Endothelial cell of umbilical vein (primary cell): Measurements from ENCODE around the gene MAB21L2. TPM values are rescaled to one million over a fixed set of nuclear protein-coding genes. Genes with fewer than 3 reads are reported as not detected.
"Not testable (repeated sequence)": the region's sequence is repeated elsewhere in the genome, so short reads cannot be mapped to it uniquely, and the experiment has no call there.

Experiments used
- BruUV-seq: library from RNA; stranded (reverse); fragments of 400-500 nt; replicated peaks from 2 replicates; lab custom pipeline; 2021; lab: Mats Ljungman, UMichigan
- CTCF ChIA-PET: fragments of 300-600, 350-600 bp; sonication (Branson Sonifier 250); formaldehyde crosslinking; loops from one replicate; lab custom pipeline; 2021; ENCODE audit warnings: antibody characterized with exemption, inconsistent platforms; lab: Charles Lee
- POLR2A ChIA-PET: fragments of 300-600, 350-600 bp; sonication (Branson Sonifier 250); formaldehyde crosslinking; loops from one replicate; lab custom pipeline; 2021; ENCODE audit warnings: antibody characterized with exemption, inconsistent platforms; lab: Charles Lee
- DNase-seq: peaks from one replicate; pipeline ENCODE4 v3.0.0-alpha.2; 2011; ENCODE audit warnings: low read depth, low spot score
- FAIRE-seq: peaks from 2 replicates; lab custom pipeline; 2011; peaks lifted over from hg19 to GRCh38; lab: Jason Lieb, UNC
- H2AFZ ChIP-seq: 2 replicates; pipeline ENCODE4 v1.6.0; 2012; ENCODE audit warnings: low read depth, low read length, control low read depth, inconsistent platforms
- H3K27ac ChIP-seq: 2 replicates; pipeline ENCODE4 v1.5.1; 2011; ENCODE audit warnings: low read depth, mild to moderate bottlenecking, control low read depth, low read length, moderate library complexity; ENCODE audit not compliant: insufficient read depth
- H3K27me3 ChIP-seq, 2 experiments: 2 replicates each; pipeline versions ENCODE4 v1.6.0 to v1.6.1; 2011; ENCODE audit warnings: low read length in 2 of 2, mixed read lengths in 1 of 2; ENCODE audit not compliant: control insufficient read depth in 2 of 2, insufficient read depth in 2 of 2
- H3K36me3 ChIP-seq, 2 experiments: 2 replicates in 1 of 2; 3 replicates in 1 of 2; pipeline ENCODE4 v1.5.1; 2011; ENCODE audit warnings: low read length in 2 of 2, mild to moderate bottlenecking in 1 of 2, moderate library complexity in 1 of 2; ENCODE audit not compliant: control insufficient read depth in 2 of 2, insufficient read depth in 2 of 2; ENCODE audit errors: extremely low read depth in 1 of 2
- H3K4me1 ChIP-seq: 3 replicates; pipeline ENCODE4 v1.5.1; 2011; ENCODE audit warnings: mild to moderate bottlenecking, low read length; ENCODE audit not compliant: control insufficient read depth, insufficient read depth; ENCODE audit errors: extremely low read depth
- H3K4me2 ChIP-seq: 2 replicates; pipeline ENCODE4 v1.6.1; 2011; ENCODE audit warnings: low read length, control low read depth, mixed read lengths; ENCODE audit not compliant: insufficient read depth
- H3K4me3 ChIP-seq, 3 experiments: fragments of 200-600 bp in 1 of 3; sonication (generic), shearing (Covaris generic) in 1 of 3; replicated peaks in 1 of 3; 2 replicates each; pipeline ENCODE4 v1.5.1; 2011 to 2016; ENCODE audit warnings: control low read depth in 3 of 3, low read length in 3 of 3, mild to moderate bottlenecking in 2 of 3, inconsistent platforms in 1 of 3, low read depth in 1 of 3, moderate library complexity in 1 of 3; ENCODE audit not compliant: insufficient read depth in 1 of 3
- H3K79me2 ChIP-seq: 2 replicates; pipeline ENCODE4 v1.6.0; 2012; ENCODE audit warnings: low read length, inconsistent platforms; ENCODE audit not compliant: control insufficient read depth, insufficient read depth
- H3K9ac ChIP-seq: replicated peaks from 2 replicates; pipeline ENCODE3; 2011; ENCODE audit warnings: low read length, control low read depth; ENCODE audit not compliant: insufficient read depth; ENCODE audit errors: extremely low read depth
- H3K9me1 ChIP-seq: replicated peaks from 3 replicates; pipeline ENCODE4 v1.6.0; 2011; ENCODE audit warnings: mild to moderate bottlenecking, low read length; ENCODE audit not compliant: control insufficient read depth, insufficient read depth; ENCODE audit errors: extremely low read depth
- H3K9me3 ChIP-seq: replicated peaks from 2 replicates; pipeline ENCODE4 v1.5.1; 2012; ENCODE audit warnings: low read length, inconsistent platforms; ENCODE audit not compliant: control insufficient read depth, insufficient read depth
- H4K20me1 ChIP-seq: replicated peaks from 2 replicates; pipeline ENCODE3; 2011; ENCODE audit warnings: mild to moderate bottlenecking, low read length; ENCODE audit not compliant: control insufficient read depth, insufficient read depth; ENCODE audit errors: extremely low read depth
- EZH2 ChIP-seq: IDR thresholded peaks from 2 replicates; pipeline ENCODE4 v1.6.1; 2012; ENCODE audit warnings: borderline replicate concordance, low read depth, mild to moderate bottlenecking, moderate library complexity, low read length, inconsistent platforms; ENCODE audit not compliant: severe bottlenecking
- FOS ChIP-seq: IDR thresholded peaks from 2 replicates; pipeline ENCODE4 v1.6.1; 2011; ENCODE audit warnings: mild to moderate bottlenecking, low read length, moderate library complexity, borderline replicate concordance; ENCODE audit not compliant: insufficient read depth
- GATA2 ChIP-seq: IDR thresholded peaks from 2 replicates; pipeline ENCODE4 v1.7.0; 2011; ENCODE audit warnings: low read depth, mild to moderate bottlenecking, moderate library complexity, mixed read lengths, low read length; ENCODE audit not compliant: insufficient read length, insufficient read depth
- JUN ChIP-seq: IDR thresholded peaks from 2 replicates; pipeline ENCODE4 v1.6.1; 2011; ENCODE audit warnings: borderline replicate concordance, low read depth; ENCODE audit not compliant: insufficient read length, insufficient read depth
- MYC ChIP-seq: IDR thresholded peaks from one replicate; pipeline ENCODE4 v1.6.1; 2011; ENCODE audit warnings: mild to moderate bottlenecking, low read depth, low read length
- POLR2A ChIP-seq: IDR thresholded peaks from 2 replicates; pipeline ENCODE4 v1.6.1; 2012; ENCODE audit warnings: low read depth, mild to moderate bottlenecking, control low read depth, low read length
- POLR2AphosphoS5 ChIP-seq: IDR thresholded peaks from 2 replicates; pipeline ENCODE4 v1.6.1; 2012; ENCODE audit warnings: low read depth, mild to moderate bottlenecking, control low read depth, low read length, moderate library complexity; ENCODE audit not compliant: insufficient read depth
- dilution Hi-C: fragments of 300-500 bp; cut with MboI; formaldehyde crosslinking; loops from one replicate; pipeline ENCODE4 v1.15.0; 2019; ENCODE audit warnings: low sequenced_read_pairs; ENCODE audit not compliant: extremely low pct_ligation_motif_present
- intact Hi-C: fragments of 100-400 bp; cut with micrococcal nuclease; formaldehyde crosslinking; loops from one replicate; pipeline ENCODE4 v1.10.0; 2022
- polyA plus RNA-seq, 4 experiments: library from polyadenylated mRNA; depleted of rRNA in 3 of 4; stranded (reverse) in 3 of 4; unstranded in 1 of 4; fragments of >200 nt; gene quantifications; 2 replicates each; pipeline versions ENCODE4 v1.2.1 to v1.2.3, GENCODE V29; 2011 to 2012; ENCODE audit warnings: missing spikeins in 1 of 4
- total RNA-seq: library from RNA; stranded (reverse); gene quantifications from 2 replicates; pipeline ENCODE4 v1.2.3, GENCODE V29; 2021
- TF ChIP-seq, protein P1 (sequence below), 2 donors: IDR thresholded peaks; 1 replicate in 1 of 2; 2 replicates in 1 of 2; pipeline ENCODE4 v1.5.1; 2011; ENCODE audit warnings: low read length in 2 of 2, mild to moderate bottlenecking in 2 of 2, moderate library complexity in 2 of 2, control low read depth in 1 of 2, inconsistent platforms in 1 of 2, low read depth in 1 of 2; ENCODE audit not compliant: insufficient read depth in 1 of 2; ENCODE audit errors: extremely low read depth in 1 of 2
- TF ChIP-seq, protein P2 (sequence below): IDR thresholded peaks from 2 replicates; pipeline ENCODE4 v1.6.1; 2011; ENCODE audit not compliant: insufficient read depth, insufficient read length

Gene MAB21L2
- total and polyA plus RNA-seq, 2 donors (not counting 3 experiments of a cell fraction or from before 2014, with no cell fraction given), result not detected

DNA sequence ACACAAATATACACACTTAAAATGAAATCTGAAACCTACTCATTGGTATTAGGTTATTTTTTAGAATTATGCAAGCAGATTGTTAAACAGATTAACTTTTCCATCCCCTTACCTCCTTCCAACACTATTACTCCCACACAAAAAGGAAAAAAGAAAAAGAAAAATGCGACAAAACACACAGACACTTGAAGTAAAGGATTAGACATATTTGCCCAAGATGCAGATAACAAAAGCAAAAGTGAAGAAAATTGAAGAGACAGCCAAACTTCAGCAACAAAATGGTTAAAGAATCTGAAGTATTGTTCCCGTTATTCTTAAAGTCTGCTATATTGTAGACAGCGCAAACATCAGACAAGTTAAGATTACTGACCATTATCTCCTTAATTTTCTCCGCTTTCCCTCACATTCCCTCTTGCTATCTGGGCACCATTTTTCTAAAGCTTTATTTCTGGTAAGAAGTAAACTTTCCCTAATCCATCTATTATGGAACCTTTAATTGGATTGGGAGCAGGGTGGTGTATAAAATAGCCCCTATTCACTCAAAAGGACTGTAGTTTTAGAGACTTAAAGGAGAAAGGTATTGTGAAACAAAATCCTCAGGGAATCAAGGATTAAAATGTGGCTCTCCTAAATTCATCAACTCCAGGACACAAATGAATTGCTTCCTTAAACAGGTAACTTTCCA lies 34.7 kb upstream of the MAB21L2 start:
- no peak overlapping the region for H3K27ac ChIP-seq
- H3K9me3 ChIP-seq, result no peaks in the 10 kb centered on the region
- no peaks in the 10 kb centered on the region for H3K36me3 ChIP-seq
- no peak overlapping the region for H2AFZ ChIP-seq
- no peak overlapping the region for H3K9ac ChIP-seq
- no peaks in the 10 kb centered on the region for H3K9me1 ChIP-seq
- H3K4me1 ChIP-seq, result no peaks in the 10 kb centered on the region
- ChIA-PET POLR2A (no interaction called here), CTCF (no interaction called here)
- dilution Hi-C loops, result no loop called here
- no peak overlapping the region for H3K4me3 ChIP-seq
- H3K27me3 ChIP-seq, result no peaks in the 10 kb centered on the region
- no peak for TF ChIP-seq GATA2
- TF ChIP-seq, protein P1, sequence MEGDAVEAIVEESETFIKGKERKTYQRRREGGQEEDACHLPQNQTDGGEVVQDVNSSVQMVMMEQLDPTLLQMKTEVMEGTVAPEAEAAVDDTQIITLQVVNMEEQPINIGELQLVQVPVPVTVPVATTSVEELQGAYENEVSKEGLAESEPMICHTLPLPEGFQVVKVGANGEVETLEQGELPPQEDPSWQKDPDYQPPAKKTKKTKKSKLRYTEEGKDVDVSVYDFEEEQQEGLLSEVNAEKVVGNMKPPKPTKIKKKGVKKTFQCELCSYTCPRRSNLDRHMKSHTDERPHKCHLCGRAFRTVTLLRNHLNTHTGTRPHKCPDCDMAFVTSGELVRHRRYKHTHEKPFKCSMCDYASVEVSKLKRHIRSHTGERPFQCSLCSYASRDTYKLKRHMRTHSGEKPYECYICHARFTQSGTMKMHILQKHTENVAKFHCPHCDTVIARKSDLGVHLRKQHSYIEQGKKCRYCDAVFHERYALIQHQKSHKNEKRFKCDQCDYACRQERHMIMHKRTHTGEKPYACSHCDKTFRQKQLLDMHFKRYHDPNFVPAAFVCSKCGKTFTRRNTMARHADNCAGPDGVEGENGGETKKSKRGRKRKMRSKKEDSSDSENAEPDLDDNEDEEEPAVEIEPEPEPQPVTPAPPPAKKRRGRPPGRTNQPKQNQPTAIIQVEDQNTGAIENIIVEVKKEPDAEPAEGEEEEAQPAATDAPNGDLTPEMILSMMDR (IDR thresholded peaks at IDR 0.05; ENCODE audit: extremely low read depth in 1 of 2, insufficient read depth in 1 of 2, low read depth in 1 of 2, low read length in 2 of 2), result no peak
- TF ChIP-seq, protein P2, sequence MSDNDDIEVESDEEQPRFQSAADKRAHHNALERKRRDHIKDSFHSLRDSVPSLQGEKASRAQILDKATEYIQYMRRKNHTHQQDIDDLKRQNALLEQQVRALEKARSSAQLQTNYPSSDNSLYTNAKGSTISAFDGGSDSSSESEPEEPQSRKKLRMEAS, result no peak
- no peak for TF ChIP-seq POLR2A
- no peak for TF ChIP-seq FOS
- no peak for TF ChIP-seq JUN
- no peak for TF ChIP-seq MYC
- no peak for TF ChIP-seq POLR2AphosphoS5
- TF ChIP-seq EZH2, result no peak
- BruUV-seq, result no TSS peak
- FAIRE-seq, result no peak
- intact Hi-C loops, result no loop called here
- no peaks in the 10 kb centered on the region for H3K79me2 ChIP-seq
- no peak overlapping the region for H3K4me2 ChIP-seq
- no peaks in the 10 kb centered on the region for H4K20me1 ChIP-seq
- no peak for DNase-seq

DNA sequence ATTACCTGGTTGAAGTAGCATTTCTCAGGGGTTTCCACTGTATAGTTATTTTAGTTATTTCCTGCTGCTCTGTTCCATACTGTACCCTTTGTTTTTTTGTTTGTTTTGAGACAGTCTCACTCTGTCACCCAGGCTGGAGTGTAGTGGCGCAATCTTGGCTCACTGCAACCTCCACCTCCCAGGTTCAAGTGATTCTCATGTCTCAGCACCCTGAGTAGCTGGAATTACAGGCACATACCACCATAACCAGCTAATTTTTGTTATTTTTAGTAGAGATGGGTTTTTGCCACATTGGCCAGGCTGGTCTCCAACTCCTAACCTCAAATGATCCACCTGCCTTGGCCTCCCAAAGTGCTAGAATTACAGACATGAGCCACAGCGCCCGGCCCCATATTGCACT lies 24.1 kb upstream of the MAB21L2 start:
- H3K27me3 ChIP-seq, H3K9me3 ChIP-seq, H2AFZ ChIP-seq, H3K4me3 ChIP-seq, H3K9ac ChIP-seq, H3K36me3 ChIP-seq, DNase-seq, POLR2A ChIA-PET, dilution Hi-C loops, H3K9me1 ChIP-seq, H3K79me2 ChIP-seq, intact Hi-C loops, BruUV-seq, H3K4me2 ChIP-seq, H3K4me1 ChIP-seq, FAIRE-seq, H3K27ac ChIP-seq, H4K20me1 ChIP-seq: not testable (repeated sequence)
- CTCF ChIA-PET, result interaction anchor here (3.3 kb wide), 1 partner anchor 17 kb away, joined by 11 read pairs; no protein-coding TSS in a partner anchor
